Fibroblast of pulmonary artery (primary cell): Measurements from ENCODE around the gene SLC25A13.
"Not testable (repeated sequence)": the region's sequence is repeated elsewhere in the genome, so short reads cannot be mapped to it uniquely, and the experiment has no call there.

Experiments used
- DNase-seq: peaks from one replicate; pipeline ENCODE4 v3.0.0-alpha.2; 2010; ENCODE audit warnings: low read depth
- H3K4me3 ChIP-seq: replicated peaks from 2 replicates; pipeline ENCODE4 v1.5.1; 2011; ENCODE audit warnings: low read depth, mild to moderate bottlenecking, control low read depth, low read length, moderate library complexity
- CTCF ChIP-seq: IDR thresholded peaks from 2 replicates; pipeline ENCODE4 v1.5.1; 2011; ENCODE audit warnings: mild to moderate bottlenecking, control low read depth, low read length, inconsistent platforms; ENCODE audit errors: missing control alignments

SLC25A13 gene

GRCh38 chr7:96321658-96322372 is at the start of gene SLC25A13:
SLC25A13 (minus strand) TSS chr7:96322098; CDS start chr7:96321956, 142 bp downstream.
- no peak for TF ChIP-seq CTCF
- DNase-seq = peak; percentile 86
- peak within 1 kb of the TSS; percentile 82 for H3K4me3 ChIP-seq

DNA sequence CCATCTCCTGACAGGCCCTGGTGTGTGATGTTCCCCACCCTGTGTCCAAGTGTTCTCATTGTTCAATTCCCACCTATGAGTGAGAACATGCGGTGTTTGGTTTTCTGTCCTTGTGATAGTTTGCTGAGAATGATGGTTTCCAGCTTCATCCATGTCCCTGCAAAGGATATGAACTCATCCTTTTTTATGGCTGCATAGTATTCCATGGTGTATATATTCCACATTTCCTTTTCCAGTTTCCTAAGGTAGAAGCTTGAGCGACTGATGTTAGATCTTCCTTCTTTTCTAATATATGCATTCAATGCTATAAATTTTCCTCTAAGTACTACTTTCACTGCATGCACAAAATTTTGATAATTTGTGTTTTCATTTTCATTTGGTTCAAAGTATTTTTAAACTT is 44.0 kb upstream of the SLC25A13 start:
- H3K4me3 ChIP-seq, DNase-seq: not testable (repeated sequence)

DNA sequence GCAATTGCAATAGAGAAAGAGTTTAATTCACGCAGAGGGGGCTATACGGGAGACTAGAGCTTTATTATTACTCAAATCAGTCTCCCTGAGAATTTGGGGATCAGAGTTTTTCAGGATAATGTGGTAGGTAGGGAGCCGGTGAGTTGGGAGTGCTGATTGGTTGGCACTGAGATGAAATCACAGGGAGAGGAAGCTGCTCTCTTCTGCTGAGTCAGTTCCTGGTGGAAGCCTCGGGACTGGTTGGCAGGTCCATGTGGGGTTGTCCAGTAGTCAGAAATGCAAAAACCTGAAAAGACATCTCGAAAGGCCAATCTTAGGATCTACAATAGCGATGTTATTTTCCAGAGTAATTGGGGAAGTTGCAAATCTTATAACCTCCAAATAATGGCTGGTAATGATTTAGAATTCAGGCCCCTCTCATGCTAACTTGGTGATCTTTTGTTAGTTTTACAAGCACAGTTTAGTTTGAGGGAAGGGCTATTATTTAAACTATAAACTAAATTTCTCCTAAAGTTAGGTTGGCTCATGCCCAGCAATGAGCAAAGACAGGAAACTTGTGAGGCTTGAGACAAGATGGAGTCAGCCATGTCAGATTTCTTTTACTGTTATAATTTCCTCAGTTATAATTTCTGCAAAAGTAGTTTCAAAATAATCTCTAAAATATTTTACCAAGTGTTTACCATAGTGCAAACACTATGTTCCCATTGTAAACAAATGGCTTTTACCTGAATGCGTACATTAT is 39.4 kb upstream of the SLC25A13 start:
- TF ChIP-seq CTCF = no peak
- DNase-seq = no peak
- H3K4me3 ChIP-seq = no peak overlapping the region

GRCh38 chr7:96359876-96360275 is 38.0 kb upstream of the SLC25A13 start:
- TF ChIP-seq CTCF = no peak
- DNase-seq = no peak
- no peak overlapping the region for H3K4me3 ChIP-seq

- not testable (repeated sequence) for DNase-seq, H3K4me3 ChIP-seq
Observed at GRCh38 chr7:96358236-96358971, 36.5 kb upstream of the SLC25A13 start.

DNA sequence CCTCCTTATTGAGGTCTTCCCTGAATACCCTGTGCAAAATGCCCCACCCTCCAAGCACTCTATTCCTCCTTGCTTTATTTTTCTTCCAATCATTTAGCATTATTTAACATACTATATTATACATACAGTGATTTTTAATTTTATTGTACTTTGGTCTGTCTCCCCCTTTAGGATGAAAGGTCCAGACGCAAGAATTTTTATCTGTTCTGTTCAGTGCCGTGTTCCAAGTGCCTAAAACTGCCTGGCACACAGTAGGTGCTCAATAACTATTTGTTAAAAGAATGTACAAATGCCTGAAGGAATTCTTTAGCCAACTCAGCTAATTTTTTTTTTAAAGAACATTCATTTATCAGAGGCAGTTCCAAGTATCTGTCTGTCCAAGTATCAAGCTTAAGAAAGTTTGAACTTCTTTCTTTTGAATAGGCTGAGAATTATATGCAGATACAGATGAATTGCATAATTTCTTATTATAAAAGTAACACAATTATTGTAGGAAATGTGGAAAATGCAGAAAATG is 34.1 kb upstream of the SLC25A13 start:
- H3K4me3 ChIP-seq = no peak overlapping the region
- TF ChIP-seq CTCF = no peak
- DNase-seq = no peak

DNA sequence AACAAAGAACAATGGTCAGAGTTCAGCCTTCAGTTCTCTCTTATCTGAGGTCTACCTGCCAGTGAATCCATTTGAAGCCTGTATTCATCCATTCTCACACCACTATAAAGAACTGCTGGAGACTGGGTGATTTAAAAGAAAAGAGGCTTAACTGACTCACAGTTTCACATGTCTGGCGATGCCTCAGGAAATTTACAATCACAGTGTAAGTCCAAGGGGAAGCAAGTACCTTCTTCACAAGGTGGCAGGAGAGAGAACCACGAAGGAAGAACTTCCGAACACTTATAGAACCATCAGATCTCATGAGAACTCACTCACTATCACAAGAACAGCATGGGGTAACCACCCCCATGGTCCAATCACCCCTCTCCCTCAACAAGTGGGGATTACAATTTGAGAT is 33.0 kb upstream of the SLC25A13 start:
- no peak overlapping the region for H3K4me3 ChIP-seq
- no peak for DNase-seq
- TF ChIP-seq CTCF = no peak
